NCI-H510A treated with DMSO at 0.1 percent for 48 hours (cell line): ENCODE measurements around the gene AMBRA1.

Source experiments
- DNase-seq: peaks from one replicate; lab custom pipeline; 2025; lab: John Stamatoyannopoulos, UW

Gene AMBRA1

GRCh38 chr11:46437122-46437689 lies 156.6 kb downstream of the AMBRA1 start:
- DNase-seq = no peak

GRCh38 chr11:46436113-46436512 lies 157.7 kb downstream of the AMBRA1 start:
- DNase-seq = no peak

- DNase-seq = no peak
Observed at GRCh38 chr11:46435679-46436078, 158.1 kb downstream of the AMBRA1 start.

GRCh38 chr11:46431211-46431610 lies 162.6 kb downstream of the AMBRA1 start:
- DNase-seq = no peak

- DNase-seq = no peak
Observed at GRCh38 chr11:46429717-46430116, 164.1 kb downstream of the AMBRA1 start.

GRCh38 chr11:46427364-46427763 lies 166.5 kb downstream of the AMBRA1 start:
- DNase-seq = no peak

- no peak for DNase-seq
Observed at GRCh38 chr11:46426233-46426991, 167.4 kb downstream of the AMBRA1 start.

GRCh38 chr11:46422588-46422987 lies 171.2 kb downstream of the AMBRA1 start:
- DNase-seq = no peak

- DNase-seq = no peak
Observed at GRCh38 chr11:46421257-46421880, 172.5 kb downstream of the AMBRA1 start.

GRCh38 chr11:46420513-46420912 lies 173.3 kb downstream of the AMBRA1 start:
- DNase-seq = no peak

GRCh38 chr11:46418751-46419150 lies 175.1 kb downstream of the AMBRA1 start:
- no peak for DNase-seq

GRCh38 chr11:46417711-46418110 lies 176.1 kb downstream of the AMBRA1 start:
- no peak for DNase-seq

- DNase-seq = no peak
Observed at GRCh38 chr11:46414879-46415278, 178.9 kb downstream of the AMBRA1 start.

GRCh38 chr11:46414466-46414796 lies 179.4 kb downstream of the AMBRA1 start:
- no peak for DNase-seq

- no peak for DNase-seq
Observed at GRCh38 chr11:46413760-46414465, 179.9 kb downstream of the AMBRA1 start.

- DNase-seq = no peak
Observed at GRCh38 chr11:46410021-46410420, 183.8 kb downstream of the AMBRA1 start.

GRCh38 chr11:46408407-46408986 lies 185.3 kb downstream of the AMBRA1 start:
- DNase-seq = no peak

GRCh38 chr11:46407635-46408034 lies 186.2 kb downstream of the AMBRA1 start:
- no peak for DNase-seq

GRCh38 chr11:46404476-46405017 lies 189.3 kb downstream of the AMBRA1 start:
- DNase-seq = no peak

- no peak for DNase-seq
Observed at GRCh38 chr11:46402957-46403902, 190.6 kb downstream of the AMBRA1 start.

GRCh38 chr11:46397526-46397925 lies 196.3 kb downstream of the AMBRA1 start:
- no peak for DNase-seq
